NCI-H82 (cell line): ENCODE data around the gene CD226.
"Not testable (repeated sequence)": the region's sequence is repeated elsewhere in the genome, so short reads cannot be mapped to it uniquely, and the experiment has no call there.

ENCODE experiments used
- DNase-seq: peaks from one replicate; lab custom pipeline; 2025; lab: John Stamatoyannopoulos, UW

CD226 gene

DNA sequence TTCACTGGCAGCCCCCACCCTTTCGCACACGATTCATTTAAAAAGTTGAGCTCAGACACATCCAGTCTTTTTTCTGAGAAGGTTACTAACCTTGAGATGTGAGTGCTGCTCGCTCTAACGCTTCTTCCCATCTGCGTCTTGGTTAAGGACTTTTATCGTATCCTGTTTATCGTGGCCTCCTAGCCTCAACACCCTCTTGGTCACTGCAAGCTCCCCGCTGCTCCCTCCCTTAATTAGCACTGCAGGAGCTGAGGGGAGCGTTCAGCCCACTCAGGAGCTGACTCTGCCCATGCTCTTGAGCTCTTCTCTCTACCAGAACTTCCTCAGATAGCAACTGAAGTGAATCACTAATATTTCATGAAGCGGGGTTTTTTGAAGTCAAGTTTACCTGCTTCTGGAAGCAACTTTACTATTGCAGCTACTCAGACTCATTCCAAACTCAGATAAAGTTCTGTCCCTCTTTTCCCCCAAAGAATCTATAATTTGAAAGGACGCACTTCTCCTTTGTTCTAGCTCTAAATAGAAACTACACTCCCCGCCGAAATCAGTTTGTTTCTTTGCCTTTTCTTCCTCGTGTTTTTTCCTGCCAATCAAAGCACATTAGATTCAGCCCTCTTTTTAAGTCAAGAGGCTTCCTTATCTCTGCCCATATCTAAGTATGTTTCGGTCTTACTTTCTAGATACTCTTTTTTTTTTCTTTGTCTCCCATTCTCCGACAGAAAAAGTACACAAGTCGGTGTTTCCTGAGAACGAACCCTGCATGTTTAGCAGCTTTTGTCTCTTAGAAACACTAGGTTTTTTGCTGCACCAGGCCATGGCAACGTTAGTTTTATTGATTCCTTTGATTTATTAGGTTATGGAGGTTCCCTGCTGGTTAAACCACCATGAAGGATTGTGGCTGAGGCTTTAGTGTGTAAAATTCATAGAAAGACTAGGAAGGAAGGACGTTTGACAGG, 9.3 kb upstream of the CD226 start:
- no peak for DNase-seq

DNA sequence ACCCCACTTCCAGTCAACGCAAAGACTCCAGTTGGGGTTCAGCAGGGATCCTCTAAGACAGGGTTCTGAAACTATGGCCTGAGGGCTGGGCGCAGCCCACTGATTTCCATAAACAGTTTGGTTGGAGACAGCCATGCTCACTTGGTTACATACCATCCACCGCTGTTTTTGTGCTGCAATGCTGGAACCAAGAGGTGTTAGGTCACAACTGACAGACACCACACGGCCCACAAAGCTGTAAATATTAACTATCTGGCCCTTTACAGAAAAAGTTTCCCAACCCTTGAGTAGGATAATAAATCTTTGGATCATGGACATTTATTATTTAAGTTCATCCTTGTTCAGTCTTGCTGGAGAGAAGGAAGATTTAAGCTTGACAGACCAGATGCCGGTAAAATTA, 8.4 kb upstream of the CD226 start:
- DNase-seq = no peak

DNA sequence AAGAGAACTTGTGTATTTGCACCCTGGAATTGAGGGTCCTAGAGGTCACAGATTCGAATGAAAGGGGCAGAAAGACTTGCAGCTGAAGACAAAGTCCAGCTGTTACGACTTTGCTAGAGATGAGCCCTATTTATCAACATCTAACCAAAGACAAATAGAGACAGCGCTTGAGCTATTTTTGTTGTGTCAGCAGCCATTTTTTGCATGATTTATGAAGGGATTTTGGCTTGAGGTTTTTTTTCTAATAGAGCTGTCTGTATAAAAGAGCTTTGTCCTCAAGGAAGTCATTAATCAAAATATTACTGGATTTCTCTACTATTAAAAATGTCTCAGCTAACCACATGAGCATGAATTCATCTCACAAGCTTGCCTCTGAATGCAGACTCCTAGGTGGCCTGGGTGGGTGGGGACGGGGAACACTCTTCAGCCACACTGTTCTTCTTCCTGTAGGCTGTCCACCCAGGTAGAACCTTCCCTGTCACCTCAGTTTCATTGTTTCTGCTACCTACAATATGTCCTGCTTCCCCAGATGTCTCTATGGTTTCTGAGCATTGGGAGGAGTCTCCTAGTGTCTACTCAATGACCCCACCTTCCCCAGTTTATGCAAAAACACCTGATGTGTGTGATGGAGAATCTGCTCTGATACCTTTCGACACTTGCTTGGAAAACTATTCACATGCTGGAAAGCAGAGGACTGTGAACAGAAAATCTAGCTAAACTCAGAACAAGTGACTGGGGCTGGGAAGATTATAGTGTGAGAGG, 7.2 kb upstream of the CD226 start:
- DNase-seq = no peak

DNA sequence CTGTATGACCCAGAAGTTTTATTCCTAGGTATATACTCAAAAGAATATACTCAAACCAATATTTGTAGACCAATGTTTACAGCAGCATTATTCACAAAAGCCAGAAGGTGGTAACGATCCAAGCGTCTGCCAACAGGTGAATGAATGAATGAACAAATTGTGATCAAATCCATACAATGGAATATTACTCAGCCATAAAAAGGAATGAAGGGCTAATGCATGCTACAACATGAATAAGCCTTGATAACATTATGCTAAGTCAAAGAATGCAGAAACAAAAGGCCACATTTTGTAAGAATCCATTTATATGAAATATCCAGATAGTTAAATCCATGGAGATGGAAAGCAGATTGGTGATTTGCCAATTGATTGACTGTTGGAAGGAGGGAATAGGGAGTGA, 5.5 kb upstream of the CD226 start:
- no peak for DNase-seq

DNA sequence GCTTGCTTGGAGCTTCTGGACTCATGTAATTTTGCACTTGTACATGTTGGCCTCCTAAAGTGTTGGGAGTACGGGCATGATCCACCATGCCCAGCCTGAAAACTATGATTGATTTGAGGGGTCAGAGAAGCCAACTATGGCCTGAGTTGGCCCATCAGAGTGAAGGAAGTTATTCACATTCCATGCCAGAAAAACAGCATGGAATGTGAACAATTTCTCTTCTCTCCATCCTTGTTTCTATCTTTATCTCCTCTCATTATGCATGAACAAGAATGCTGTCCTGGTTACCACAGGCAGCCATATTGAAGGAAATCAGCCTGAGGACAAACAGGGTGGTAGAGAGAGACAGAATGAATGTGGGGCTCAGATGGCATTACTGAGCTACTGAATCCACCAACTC, 3.5 kb upstream of the CD226 start:
- no peak for DNase-seq

DNA sequence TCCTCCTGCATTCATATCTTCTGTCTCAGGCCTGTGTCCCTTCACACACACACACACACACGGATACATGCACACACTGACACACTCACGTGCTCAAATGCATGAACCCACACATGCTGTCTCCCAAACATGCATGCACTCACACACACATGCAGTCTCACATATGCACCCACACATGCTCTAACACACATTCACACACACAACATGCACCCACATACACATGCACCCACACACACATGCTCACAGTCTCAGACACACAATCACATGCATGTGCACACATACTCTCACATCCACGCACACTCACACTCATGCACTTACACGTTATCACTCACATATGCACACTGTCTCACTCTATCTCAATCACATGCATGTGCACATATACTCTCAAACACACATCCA, 1.9 kb upstream of the CD226 start:
- DNase-seq = no peak

DNA sequence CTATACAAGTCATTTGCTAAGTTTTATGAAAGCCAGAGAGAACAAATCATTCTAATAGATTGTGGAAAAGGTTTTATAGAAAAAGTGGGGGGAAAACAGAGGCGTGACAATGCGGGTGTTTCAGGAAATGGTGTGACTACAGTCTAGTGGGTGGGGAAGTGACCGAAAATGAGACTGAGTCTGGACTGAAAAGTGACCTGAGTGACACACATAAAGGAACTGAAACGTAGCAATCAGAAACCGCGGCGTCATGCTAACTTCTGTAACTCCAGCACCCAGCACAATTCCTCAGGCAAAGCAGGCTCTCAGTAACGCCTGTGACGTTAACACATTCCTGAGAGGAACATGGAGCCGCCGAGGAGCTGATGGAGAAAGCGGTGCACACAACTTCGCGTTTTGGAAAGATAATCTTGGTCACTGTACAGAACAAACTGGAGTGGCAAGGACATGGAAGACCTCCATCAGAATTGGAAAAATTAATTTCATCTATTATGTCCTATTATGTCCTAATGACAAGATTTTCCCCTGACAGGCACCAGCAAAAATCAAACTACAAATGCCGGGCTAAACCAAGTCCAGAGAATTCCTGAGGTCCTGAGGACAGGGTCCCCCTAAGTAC, 1.4 kb upstream of the CD226 start:
- no peak for DNase-seq

DNA sequence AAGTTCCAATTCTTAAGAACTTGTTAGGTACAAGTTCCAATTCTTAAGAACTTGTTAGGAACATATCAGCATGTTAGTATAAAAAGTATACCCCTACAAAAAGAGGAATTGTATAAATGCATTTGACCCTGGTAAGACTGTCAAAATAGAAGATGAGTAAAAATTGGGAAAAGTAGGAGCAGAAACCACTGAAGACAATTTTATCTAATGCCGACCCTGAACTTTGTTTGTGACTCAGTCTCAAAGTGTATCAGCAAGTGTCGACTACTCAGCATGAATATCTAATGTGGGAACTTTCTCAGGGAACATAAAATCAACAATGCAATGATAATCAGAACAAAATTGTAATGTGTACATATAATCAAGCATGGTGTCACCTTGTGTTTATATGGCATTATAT, 583 bp upstream of the CD226 start:
- no peak for DNase-seq

DNA sequence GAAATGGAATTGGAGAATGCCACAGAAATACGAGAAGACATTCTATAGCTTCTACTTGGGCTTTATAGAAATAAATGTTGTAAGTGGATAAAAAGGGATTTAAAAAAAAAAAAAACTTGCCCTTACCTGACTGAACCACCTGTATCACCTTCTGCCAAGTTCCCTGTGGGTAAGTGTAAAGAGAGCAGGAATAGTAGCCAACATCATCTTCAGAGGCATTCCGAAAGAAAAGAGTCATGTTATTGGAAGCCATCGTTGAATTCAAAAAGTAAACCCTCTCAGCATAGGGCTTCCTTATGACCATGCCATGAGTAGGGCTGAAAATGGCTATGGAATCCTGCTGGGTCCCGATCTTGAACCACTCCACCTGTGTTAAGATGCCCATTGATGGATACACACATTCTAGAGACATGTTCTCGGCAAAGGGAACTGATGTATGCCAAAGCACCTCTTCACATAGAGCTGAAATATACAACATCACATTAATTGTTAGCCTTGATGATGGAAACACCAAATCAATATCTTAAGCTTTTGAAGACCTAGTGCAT, 991 bp downstream of the CD226 start:
- DNase-seq = no peak

DNA sequence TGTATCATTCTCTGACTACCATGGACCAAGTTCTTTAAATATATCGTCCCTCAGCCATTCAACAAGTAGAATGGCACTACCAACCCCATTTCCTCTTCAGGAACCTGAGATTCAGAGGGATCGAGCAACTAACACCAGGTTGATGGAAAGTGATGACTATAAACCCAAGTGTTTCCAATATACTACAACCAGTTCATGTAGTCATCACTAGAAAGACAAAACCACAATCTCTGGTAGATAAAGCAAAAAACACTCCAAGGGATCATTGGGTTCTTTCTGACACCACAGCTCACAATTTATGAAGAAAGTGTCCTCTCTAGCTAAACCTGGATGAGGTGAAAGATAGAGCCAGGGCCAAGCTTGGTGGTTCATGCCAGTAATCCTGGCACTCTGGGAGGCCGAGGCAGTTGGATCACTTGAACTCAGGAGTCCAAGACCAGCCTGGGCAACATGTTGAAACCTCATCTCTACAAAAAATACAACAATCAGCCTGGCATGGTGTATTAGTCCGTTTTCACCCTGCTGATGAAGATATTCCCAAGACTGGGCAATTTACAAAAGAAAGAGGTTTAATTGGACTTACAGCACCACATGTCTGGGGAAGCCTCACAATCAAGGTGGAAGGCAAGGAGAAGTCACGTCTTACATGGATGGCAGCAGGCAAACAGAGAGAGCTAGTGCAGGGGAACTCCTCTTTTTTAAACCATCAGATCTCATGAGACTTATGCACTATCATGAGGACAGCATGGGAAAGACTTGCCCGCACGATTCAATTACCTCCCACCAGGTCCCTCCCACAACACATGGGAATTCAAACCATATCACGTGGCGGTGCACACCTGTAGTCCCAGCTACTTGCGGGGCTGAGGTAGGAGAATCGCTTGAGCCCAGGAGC, 2.2 kb downstream of the CD226 start:
- DNase-seq = no peak

DNA sequence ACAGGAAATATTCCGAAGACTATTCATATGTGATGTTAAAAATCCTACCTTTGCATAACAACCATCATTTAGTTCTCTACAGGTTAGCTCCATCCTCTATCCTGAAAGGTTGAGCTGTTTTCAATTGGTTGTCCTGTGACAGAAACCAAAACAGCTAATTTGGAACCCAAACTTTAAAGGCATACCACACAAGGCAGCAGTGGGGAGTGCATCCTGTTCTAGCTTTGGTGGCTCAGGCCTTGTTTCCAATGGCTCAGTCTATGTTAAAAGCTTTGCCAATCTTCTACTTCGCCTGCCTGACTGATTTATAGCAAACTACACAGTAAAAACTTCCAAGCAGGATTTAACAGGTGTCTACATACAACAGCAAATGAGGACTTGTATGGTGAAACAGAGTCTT, 3.2 kb downstream of the CD226 start:
- DNase-seq = no peak

DNA sequence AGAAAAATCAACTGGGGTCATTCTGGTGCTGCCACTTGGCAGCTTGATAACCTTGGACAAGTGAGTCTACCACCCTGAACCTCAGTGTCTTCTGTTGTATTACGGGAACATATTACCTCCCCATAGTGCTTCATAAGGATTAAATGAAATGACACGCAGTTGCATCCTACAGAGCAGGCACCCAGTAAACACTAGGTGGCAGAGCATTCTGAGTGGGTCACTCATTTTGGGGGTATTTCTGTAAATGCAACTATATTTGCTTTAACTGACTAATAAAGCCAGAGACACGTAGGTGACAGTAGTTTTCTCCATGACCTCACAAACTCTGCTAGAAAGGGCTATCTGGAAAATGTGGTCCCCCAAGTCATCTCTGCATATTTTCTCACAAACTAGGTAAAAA, 4.7 kb downstream of the CD226 start:
- no peak for DNase-seq

DNA sequence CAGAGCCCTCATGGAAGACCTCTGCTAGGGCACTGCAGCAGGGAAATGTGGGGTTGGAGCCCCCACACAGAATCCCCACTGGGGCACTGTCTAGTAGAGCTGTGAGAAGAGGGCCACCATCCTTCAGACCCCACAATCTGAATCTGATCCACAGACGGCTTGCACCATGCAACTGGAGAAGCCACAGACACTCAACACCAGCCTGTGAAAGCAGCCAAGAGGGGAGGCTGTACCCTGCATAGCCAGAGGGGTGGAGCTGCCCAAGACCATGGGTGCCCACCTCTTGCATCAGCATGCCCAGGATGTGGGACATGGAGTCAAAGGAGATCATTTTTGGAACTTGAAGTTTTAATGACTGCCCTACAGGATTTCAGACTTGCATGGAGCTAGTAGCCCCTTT, 6.5 kb downstream of the CD226 start:
- no peak for DNase-seq

DNA sequence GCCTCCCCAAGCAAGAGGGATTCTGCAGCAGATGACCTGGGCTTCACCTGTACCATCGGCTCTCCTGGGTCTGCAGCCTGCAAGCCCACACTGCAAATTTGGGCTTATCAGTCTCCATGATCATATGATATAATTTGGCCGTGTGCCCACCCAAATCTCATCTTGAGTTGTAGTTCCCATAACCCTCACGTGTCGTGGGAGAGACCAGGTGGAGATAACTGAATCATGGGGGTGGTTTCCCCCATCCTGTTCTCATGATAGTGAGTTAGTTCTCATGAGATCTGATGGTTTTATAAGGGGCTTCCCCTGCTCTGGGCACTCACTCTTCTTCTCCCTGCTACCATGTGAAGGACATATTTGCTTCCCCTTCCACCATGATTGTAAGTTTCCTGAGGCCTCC, 7.9 kb downstream of the CD226 start:
- not testable (repeated sequence) for DNase-seq

DNA sequence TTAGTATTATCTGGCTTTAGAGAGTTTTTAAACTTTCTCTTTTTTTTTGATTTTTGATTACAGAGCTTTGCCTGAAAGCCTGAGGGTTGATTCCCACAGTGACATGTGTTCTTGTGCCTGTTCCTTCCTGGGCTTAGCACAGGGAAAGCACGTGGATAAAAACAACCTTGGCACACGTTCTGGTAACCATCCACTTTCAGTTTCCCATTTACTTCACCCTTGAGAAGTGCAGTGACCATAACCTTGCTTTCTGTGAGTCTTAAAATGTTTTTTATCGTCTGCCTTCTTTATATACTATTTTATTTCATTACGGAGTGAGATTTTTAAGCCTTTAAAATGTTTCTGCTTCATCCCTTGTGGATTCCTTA, 11.5 kb downstream of the CD226 start:
- DNase-seq = no peak

DNA sequence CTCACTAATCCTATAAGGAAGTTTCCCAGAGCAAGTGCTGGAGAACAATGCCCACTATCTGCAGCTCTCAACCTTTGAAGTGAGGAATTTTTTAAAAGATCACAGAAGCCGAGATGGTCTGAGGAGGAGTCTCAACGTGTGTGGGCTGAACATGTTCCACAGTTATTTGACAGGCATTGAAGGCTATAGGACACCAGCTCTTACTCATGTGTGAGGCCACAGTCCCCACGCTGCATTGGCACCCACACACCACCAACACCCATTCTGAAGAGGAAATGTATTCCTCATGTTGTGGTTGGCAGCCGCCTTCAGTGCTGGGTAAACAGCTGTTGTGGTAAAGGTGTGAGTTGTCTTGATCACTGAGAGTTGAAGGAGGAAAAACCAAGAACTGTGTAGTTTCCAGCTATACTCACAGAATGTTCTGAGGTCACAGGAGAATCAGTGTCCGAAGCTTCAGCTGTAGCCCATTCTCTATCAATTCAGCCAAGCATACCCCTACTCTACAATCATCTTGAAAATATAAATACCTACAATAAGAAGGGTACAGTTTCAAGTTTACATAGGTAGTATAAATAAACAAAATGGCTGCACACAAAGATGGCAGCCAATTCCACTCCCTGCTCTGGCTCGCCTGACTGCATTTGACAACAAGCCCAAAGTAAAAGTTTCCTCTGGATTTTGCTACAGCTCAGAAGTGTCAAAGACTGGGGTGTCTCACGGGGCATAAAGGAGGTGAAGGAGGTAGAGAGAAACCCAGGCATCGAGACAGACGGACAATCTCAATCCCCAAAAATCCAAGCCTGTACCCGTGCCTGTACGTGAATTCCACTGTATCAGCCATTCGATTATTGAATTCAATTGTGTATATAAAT, 12.1 kb downstream of the CD226 start:
- no peak for DNase-seq

DNA sequence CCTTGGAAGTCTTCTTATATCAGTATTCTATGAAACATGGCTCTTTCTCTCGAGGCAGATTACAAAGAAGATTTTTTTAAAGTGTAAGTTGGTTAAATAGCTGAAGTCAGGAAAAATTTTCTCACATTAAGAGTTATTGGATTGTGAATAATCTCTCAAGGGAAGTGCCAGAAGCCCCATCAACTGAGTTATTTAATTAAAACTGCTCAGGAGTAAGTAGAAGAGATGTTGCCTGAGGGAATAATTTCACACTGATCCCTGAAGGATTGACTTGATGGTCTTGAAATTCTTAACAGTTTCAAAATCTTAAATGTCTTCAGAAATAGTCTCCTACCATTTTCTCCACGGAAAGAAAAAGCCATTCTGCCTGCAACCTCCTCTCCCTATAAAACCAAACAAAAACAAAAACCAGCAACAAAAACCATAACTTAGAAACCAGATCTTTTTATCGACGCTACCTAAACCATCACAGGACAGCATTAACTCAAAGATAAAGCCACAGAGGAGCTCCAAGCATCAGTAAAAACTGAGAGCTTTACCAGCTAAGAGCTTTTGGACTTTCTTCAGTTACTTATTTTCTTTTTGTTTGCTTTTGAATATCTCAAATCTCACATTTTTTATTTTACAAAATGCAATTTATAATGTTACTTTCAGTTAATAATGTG, 12.9 kb downstream of the CD226 start:
- DNase-seq = no peak

DNA sequence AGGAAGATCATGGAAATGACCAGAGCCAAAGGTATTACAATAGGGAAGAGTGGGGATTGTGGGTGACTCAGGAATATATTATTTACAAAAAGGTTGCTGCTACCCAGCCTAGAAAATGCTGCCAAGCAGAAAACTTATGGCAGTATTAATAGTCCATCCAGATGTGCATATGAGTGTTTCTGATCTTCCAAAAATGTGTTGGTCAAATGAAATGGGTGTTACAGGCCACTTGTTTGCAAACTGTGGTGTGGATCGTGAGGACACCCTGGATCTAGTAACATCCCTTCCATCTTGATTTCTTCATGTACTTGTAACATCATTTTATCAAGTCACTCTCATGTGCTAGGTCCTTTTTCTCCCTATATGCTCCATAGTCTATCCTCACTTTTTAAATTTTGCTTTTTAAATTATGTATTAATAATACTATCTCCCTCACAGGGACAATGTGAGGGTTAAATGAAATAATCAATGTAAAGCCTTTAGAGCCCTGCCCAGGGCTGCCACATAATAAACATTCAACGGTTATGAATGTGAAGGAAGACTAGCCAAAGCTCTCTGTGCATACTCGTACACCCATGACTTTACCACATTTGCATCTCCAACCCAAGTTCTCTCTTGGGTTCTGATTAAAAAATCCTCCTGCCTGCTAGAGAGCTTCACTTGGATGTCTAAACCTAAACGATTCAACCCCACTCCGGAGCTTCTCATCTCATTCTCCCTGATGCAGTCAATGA, 18.5 kb downstream of the CD226 start:
- DNase-seq = no peak

DNA sequence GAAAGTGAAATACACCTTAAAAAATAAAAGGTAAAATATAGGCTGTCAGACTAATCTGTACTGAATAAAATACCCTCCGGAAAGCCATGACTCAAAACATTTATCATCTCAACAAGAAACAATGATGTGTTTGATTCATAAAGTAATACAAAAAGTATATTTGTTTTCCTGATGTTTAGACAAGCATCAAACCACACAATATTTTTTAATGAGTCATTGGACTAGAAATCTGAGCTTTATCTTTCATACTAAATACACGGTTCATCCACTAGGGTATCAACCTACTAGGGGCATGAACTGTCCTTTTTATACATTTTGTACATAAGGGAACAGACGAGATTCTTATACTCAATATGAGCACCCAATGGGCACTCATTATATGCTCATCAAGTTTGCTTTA, 31.3 kb downstream of the CD226 start:
- no peak for DNase-seq
